Astrocyte (in vitro differentiated cells and primary cell): ENCODE data around the gene FAM131C. TPM values are rescaled to one million over a fixed set of nuclear protein-coding genes. Genes with fewer than 3 reads are reported as not detected.
"Not testable (repeated sequence)": the region's sequence is repeated elsewhere in the genome, so short reads cannot be mapped to it uniquely, and the experiment has no call there.

ENCODE experiments used
- DNase-seq: peaks from one replicate; pipeline ENCODE4 v3.0.0-alpha.2; 2010; ENCODE audit warnings: low read depth
- FAIRE-seq: peaks from 2 replicates; lab custom pipeline; 2011; peaks lifted over from hg19 to GRCh38; lab: Jason Lieb, UNC
- H2AFZ ChIP-seq: 2 replicates; pipeline ENCODE4 v1.6.0; 2012; ENCODE audit warnings: low read depth, low read length, inconsistent platforms
- H3K27ac ChIP-seq: 2 replicates; pipeline ENCODE4 v1.5.1; 2011; ENCODE audit warnings: low read depth, low read length, inconsistent platforms
- H3K27me3 ChIP-seq: 2 replicates; pipeline ENCODE4 v1.6.0; 2011; ENCODE audit warnings: low read length, inconsistent platforms; ENCODE audit not compliant: insufficient read depth
- H3K36me3 ChIP-seq: 2 replicates; pipeline ENCODE4 v1.5.1; 2011; ENCODE audit warnings: low read length, inconsistent platforms; ENCODE audit not compliant: insufficient read depth
- H3K4me1 ChIP-seq: 2 replicates; pipeline ENCODE4 v1.5.1; 2011; ENCODE audit warnings: low read length, inconsistent platforms; ENCODE audit not compliant: insufficient read depth
- H3K4me2 ChIP-seq: 2 replicates; pipeline ENCODE4 v1.6.0; 2012; ENCODE audit warnings: low read length, inconsistent platforms
- H3K4me3 ChIP-seq: 2 replicates; pipeline ENCODE4 v1.5.1; 2011; ENCODE audit warnings: low read depth, mild to moderate bottlenecking, low read length, inconsistent platforms; ENCODE audit not compliant: insufficient read depth
- H3K79me2 ChIP-seq: 2 replicates; pipeline ENCODE4 v1.6.0; 2012; ENCODE audit warnings: mild to moderate bottlenecking, low read length, inconsistent platforms; ENCODE audit not compliant: insufficient read depth
- H3K9ac ChIP-seq: 2 replicates; pipeline ENCODE4 v1.6.0; 2012; ENCODE audit warnings: mild to moderate bottlenecking, low read length, inconsistent platforms
- H3K9me3 ChIP-seq: 2 replicates; pipeline ENCODE4 v1.5.1; 2012; ENCODE audit warnings: low read depth, mild to moderate bottlenecking, low read length, inconsistent platforms; ENCODE audit not compliant: insufficient read depth
- H4K20me1 ChIP-seq: 2 replicates; pipeline ENCODE4 v1.6.0; 2012; ENCODE audit warnings: low read length, inconsistent platforms; ENCODE audit not compliant: insufficient read depth
- H3K27ac Mint-ChIP-seq: one replicate; pipeline ENCODE4 v1.8.0; 2021; ENCODE audit warnings: mild to moderate bottlenecking, mixed read lengths; ENCODE audit not compliant: unreplicated experiment
- H3K27me3 Mint-ChIP-seq: one replicate; pipeline ENCODE4 v1.8.0; 2021; ENCODE audit warnings: low read depth, mixed read lengths; ENCODE audit not compliant: unreplicated experiment
- H3K36me3 Mint-ChIP-seq: one replicate; pipeline ENCODE4 v1.8.0; 2021; ENCODE audit warnings: low read depth, mixed read lengths; ENCODE audit not compliant: unreplicated experiment
- H3K4me1 Mint-ChIP-seq: one replicate; pipeline ENCODE4 v1.8.0; 2021; ENCODE audit warnings: low read depth, mixed read lengths; ENCODE audit not compliant: unreplicated experiment
- H3K4me3 Mint-ChIP-seq: one replicate; pipeline ENCODE4 v1.8.0; 2021; ENCODE audit warnings: mild to moderate bottlenecking, moderate library complexity, mixed read lengths; ENCODE audit not compliant: unreplicated experiment
- H3K9me3 Mint-ChIP-seq: one replicate; pipeline ENCODE4 v1.8.0; 2021; ENCODE audit warnings: mild to moderate bottlenecking, mixed read lengths; ENCODE audit not compliant: unreplicated experiment
- EZH2 ChIP-seq: IDR thresholded peaks from 2 replicates; pipeline ENCODE4 v1.6.1; 2012; ENCODE audit warnings: mild to moderate bottlenecking, low read length, inconsistent platforms; ENCODE audit not compliant: insufficient read depth
- total RNA-seq: library from RNA; stranded (reverse); gene quantifications from 2 replicates; pipeline ENCODE4 v1.2.1, GENCODE V29; 2021
- TF ChIP-seq, protein P1 (sequence below): IDR thresholded peaks from 2 replicates; pipeline ENCODE4 v1.5.1; 2011; ENCODE audit warnings: low read depth, mild to moderate bottlenecking, inconsistent platforms, low read length, moderate library complexity; ENCODE audit not compliant: insufficient read depth

Gene FAM131C
- total RNA-seq, 1 donor from 2014 or later: 0.11 TPM

DNA sequence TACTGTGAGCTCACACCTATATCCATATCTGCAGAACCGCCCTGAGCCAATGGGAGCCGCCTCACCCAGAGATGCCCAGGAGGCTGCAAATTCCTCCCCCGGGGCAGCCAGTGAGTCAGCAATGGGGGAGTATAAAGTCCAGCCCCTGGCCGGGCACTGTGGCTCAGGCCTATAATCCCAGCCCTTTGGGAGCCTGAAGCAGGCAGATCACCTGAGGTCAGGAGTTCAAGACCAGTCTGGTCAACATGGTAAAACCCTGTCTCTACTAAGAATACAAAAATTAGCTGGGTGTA, 34.9 kb downstream of the FAM131C start:
- Mint-ChIP-seq H3K9me3 (peaks cover 2% of the 10 kb centered on the region), H3K36me3 (no peaks in the 10 kb centered on the region), H3K4me1 (no peaks in the 10 kb centered on the region), H3K27me3 (peaks cover 44% of the 10 kb centered on the region), H3K27ac (no peak overlapping the region), H3K4me3 (no peak overlapping the region)
- no peak overlapping the region for H3K9ac ChIP-seq
- H3K27me3 ChIP-seq: no peaks in the 10 kb centered on the region
- no peak overlapping the region for H3K27ac ChIP-seq
- DNase-seq: no peak
- no peaks in the 10 kb centered on the region for H3K79me2 ChIP-seq
- H3K4me1 ChIP-seq: no peaks in the 10 kb centered on the region
- TF ChIP-seq EZH2: no peak
- TF ChIP-seq, protein P1, sequence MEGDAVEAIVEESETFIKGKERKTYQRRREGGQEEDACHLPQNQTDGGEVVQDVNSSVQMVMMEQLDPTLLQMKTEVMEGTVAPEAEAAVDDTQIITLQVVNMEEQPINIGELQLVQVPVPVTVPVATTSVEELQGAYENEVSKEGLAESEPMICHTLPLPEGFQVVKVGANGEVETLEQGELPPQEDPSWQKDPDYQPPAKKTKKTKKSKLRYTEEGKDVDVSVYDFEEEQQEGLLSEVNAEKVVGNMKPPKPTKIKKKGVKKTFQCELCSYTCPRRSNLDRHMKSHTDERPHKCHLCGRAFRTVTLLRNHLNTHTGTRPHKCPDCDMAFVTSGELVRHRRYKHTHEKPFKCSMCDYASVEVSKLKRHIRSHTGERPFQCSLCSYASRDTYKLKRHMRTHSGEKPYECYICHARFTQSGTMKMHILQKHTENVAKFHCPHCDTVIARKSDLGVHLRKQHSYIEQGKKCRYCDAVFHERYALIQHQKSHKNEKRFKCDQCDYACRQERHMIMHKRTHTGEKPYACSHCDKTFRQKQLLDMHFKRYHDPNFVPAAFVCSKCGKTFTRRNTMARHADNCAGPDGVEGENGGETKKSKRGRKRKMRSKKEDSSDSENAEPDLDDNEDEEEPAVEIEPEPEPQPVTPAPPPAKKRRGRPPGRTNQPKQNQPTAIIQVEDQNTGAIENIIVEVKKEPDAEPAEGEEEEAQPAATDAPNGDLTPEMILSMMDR: no peak
- H4K20me1 ChIP-seq: no peaks in the 10 kb centered on the region
- no peak for FAIRE-seq
- H3K4me3 ChIP-seq: no peak overlapping the region
- H3K4me2 ChIP-seq: no peak overlapping the region
- H3K36me3 ChIP-seq: no peaks in the 10 kb centered on the region
- H2AFZ ChIP-seq: no peak overlapping the region
- H3K9me3 ChIP-seq: no peaks in the 10 kb centered on the region

DNA sequence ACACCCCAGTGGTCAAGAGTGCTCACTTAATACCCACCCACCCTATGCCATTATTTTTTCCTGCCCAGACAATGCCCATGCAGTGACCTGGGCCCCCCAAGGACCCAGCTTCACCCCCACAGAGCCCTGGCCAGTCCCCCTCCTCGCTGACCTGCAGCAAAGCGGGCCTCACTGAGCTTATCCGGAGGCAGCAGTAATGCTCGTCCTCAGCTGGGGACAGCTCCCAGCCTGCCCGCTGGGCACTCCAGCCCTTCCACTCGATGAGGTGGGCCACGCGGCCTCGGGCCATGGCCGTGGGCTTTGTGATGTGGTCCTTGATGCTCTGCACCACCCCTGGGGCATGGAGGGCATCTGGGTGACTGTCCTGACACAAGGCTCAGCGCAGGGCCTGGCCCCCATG, 37.0 kb downstream of the FAM131C start:
- H4K20me1 ChIP-seq, H3K4me3 Mint-ChIP-seq, FAIRE-seq, H3K9me3 ChIP-seq, DNase-seq, H3K4me1 ChIP-seq, H3K36me3 ChIP-seq, H3K27ac Mint-ChIP-seq, H3K36me3 Mint-ChIP-seq, H3K79me2 ChIP-seq, H3K4me3 ChIP-seq, H3K9me3 Mint-ChIP-seq, H3K27me3 ChIP-seq, H3K4me1 Mint-ChIP-seq, H3K9ac ChIP-seq, H2AFZ ChIP-seq, H3K27ac ChIP-seq, H3K4me2 ChIP-seq: not testable (repeated sequence)
- H3K27me3 Mint-ChIP-seq: peaks cover 33% of the 10 kb centered on the region

DNA sequence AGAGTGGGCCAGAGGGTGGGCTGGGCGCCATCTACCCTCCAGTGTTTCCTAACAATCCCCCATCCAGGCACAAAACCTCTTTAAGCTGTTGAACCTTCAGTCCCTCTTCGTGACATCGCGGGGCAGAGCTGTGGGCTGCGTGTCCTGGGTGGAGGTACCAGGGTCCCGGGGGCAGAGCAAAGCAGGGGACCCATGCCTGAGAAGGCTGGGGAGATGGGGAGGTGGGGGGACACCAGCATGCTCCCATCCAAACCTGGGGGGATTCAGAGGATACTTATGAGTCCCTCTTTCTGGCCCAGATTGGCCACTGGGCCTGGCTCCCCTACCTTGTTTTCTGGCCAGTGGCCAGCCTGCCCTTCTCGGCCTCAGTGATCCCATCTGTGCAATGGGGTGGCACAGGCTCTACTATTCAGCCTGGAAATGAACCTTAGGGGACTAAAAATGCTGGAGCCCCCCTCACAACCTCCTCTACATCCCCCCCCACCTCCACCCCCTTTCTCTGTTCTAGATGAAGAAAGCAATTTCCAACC, 40.3 kb downstream of the FAM131C start:
- H3K27ac Mint-ChIP-seq, H3K9ac ChIP-seq, H3K9me3 Mint-ChIP-seq, H4K20me1 ChIP-seq, H3K27ac ChIP-seq, H3K4me3 ChIP-seq, FAIRE-seq, DNase-seq, H3K36me3 ChIP-seq, H3K9me3 ChIP-seq, H3K4me1 Mint-ChIP-seq, H3K36me3 Mint-ChIP-seq, H3K4me3 Mint-ChIP-seq, H3K4me2 ChIP-seq, H3K27me3 ChIP-seq, H3K79me2 ChIP-seq, H3K4me1 ChIP-seq: not testable (repeated sequence)
- peak overlapping the region; percentile 26 for H2AFZ ChIP-seq
- H3K27me3 Mint-ChIP-seq: peaks cover 13% of the 10 kb centered on the region
